AG04449 (cell line): ENCODE data around the gene DCN.

ENCODE experiments used
- CTCF ChIA-PET: fragments of 350-600 bp; formaldehyde crosslinking; extraction: SDS; loops from one replicate; lab custom pipeline; 2021; ENCODE audit warnings: antibody characterized with exemption; lab: Yijun Ruan, JAX
- POLR2A ChIA-PET: fragments of 400-600, 350-600 bp; formaldehyde crosslinking; extraction: SDS; loops from one replicate; lab custom pipeline; 2020; ENCODE audit warnings: antibody characterized with exemption, inconsistent platforms; lab: Yijun Ruan, JAX
- DNase-seq: peaks from one replicate; pipeline ENCODE4 v3.0.0-alpha.2; 2010; ENCODE audit warnings: low read depth, low spot score
- H3K4me3 ChIP-seq: 2 replicates; pipeline ENCODE4 v1.5.1; 2011; ENCODE audit warnings: low read depth, mild to moderate bottlenecking, control low read depth, low read length
- TF ChIP-seq, protein P1 (sequence below): IDR thresholded peaks from one replicate; pipeline ENCODE4 v1.5.1; 2011; ENCODE audit warnings: mild to moderate bottlenecking, moderate library complexity, low read length, control low read depth, inconsistent platforms; ENCODE audit not compliant: insufficient read depth; ENCODE audit errors: missing control alignments

The DCN gene

DNA sequence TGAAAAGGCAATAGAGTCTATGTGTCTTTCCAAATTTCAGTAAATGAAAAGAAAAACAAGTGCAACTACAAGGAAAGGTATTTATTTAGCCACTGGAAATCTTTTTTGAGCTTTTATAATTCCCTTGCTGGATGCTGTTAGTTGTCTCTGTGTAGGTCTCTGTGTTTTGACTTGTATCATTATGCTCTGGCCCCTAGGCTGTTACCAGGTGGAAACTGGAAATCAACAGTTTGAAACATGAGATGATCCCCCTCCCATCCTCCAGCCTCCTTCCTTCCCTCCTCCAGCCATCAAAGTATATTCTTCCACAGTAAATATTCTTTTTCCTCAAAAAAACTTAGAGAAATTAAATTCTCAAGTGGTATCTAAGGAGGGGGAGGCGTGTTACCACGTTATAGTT lies 934 bp upstream of the DCN start:
- no peak for DNase-seq
- ChIA-PET POLR2A (no interaction called here), CTCF (interaction anchor here (0.7 kb wide), 1 partner anchor 205 kb away, joined by 3 read pairs; no protein-coding TSS in a partner anchor)
- TF ChIP-seq, protein P1, sequence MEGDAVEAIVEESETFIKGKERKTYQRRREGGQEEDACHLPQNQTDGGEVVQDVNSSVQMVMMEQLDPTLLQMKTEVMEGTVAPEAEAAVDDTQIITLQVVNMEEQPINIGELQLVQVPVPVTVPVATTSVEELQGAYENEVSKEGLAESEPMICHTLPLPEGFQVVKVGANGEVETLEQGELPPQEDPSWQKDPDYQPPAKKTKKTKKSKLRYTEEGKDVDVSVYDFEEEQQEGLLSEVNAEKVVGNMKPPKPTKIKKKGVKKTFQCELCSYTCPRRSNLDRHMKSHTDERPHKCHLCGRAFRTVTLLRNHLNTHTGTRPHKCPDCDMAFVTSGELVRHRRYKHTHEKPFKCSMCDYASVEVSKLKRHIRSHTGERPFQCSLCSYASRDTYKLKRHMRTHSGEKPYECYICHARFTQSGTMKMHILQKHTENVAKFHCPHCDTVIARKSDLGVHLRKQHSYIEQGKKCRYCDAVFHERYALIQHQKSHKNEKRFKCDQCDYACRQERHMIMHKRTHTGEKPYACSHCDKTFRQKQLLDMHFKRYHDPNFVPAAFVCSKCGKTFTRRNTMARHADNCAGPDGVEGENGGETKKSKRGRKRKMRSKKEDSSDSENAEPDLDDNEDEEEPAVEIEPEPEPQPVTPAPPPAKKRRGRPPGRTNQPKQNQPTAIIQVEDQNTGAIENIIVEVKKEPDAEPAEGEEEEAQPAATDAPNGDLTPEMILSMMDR = no peak
- no peak overlapping the region for H3K4me3 ChIP-seq

DNA sequence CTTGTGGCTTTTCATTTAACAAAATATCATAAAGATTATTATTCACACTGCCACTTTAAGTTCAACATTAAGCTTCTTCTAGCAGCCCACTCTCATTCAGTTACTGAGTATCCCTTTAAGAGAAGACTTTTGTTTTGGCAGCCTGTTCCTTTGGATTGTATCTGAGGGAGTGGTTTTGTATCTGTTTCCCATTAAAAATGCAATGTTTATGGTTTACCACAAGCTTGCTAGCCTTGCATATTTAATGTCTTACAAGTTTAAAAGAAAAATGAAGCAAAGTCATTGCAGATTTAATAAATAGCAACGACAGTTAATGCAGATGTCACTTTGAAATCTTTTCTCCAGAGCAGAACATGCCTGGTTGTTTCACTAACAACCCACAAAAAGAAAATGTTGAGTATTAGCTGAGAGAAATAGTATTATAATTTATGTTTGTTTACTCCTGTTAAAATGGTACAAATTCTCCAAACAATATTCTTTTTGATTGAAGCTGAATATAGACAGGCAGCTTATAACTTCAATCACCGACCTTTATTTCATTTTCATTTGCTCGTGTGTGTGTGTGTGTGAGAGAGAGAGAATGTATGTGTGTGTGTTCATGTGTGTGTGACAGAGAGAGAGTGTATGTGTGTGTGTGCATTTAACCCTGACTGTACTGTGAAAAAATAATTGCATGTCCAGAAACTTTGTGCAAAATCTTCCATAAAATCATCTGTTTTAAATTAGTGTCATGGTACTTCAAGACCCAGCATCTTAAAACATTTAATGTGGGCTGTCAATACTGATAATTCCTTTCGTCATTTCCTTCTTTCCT lies 1.8 kb downstream of the DCN start:
- peak; percentile 66 for DNase-seq
- H3K4me3 ChIP-seq = peak overlapping the region; percentile 62
- CTCF ChIA-PET = interaction anchor here (0.6 to 6.7 kb wide), 12 partner anchors 9 to 202 kb away, joined by 3 to 100 read pairs (median 4); partner anchors contain the start of gene LUM
- POLR2A ChIA-PET = interaction anchor here (0.6 to 1.0 kb wide), 3 partner anchors 9 to 169 kb away, joined by 3 to 4 read pairs (median 3); no protein-coding TSS in a partner anchor
- TF ChIP-seq, protein P1 = no peak

DNA sequence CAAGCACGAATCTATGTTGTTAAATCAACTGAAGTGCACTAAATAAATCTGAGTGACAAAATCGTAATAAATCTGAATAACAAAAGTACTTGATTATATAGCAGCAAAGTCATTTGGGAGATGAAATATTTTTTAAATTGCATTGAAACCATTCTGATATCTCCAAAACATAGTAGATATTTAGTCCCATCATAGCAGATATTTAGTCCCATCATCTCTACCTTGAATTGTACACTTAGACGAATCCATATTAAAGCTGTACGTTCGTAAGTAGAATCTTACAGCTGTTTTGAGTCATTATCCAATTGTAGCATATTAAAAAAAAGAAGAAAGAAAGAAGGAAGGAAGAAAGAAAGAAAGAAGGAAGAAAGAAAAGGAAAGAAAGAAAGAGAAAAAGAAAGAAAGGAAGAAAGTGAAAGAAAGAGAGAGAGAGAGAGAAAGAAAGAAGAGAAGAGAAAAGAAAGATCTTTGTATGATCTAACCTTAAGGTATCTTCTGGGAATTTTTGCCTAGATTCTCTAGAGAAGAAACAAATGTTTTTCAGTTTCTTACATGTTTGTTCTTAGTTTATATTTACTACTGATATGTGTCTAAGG lies 2.6 kb downstream of the DCN start:
- TF ChIP-seq, protein P1 = no peak
- POLR2A ChIA-PET = interaction anchor here (0.6 to 1.0 kb wide), 3 partner anchors 9 to 169 kb away, joined by 3 to 4 read pairs (median 3); no protein-coding TSS in a partner anchor
- H3K4me3 ChIP-seq = peak overlapping the region; percentile 62
- no peak for DNase-seq
- CTCF ChIA-PET = interaction anchor here (1.0 to 6.7 kb wide), 12 partner anchors 10 to 202 kb away, joined by 3 to 100 read pairs (median 8); partner anchors contain the start of gene LUM

DNA sequence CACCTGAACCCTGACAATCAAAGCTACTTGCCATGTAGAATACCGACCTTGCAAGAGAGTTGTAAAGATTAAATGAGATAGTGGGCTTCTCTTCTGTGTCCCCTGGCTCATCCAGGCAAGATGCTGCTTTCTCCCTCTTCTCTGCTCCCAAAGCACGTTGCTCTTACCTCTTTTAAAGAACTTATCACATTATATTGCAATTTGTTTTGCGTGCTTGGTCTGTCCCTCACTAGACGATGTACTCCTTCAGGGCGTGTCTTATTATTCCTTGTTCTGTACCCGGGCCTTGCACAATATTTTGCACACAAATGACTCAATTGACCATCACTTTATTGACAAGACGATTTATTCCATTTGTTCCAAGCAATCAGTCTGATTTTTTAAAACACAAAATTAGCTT lies 3.3 kb downstream of the DCN start:
- H3K4me3 ChIP-seq = peak overlapping the region; percentile 62
- ChIA-PET POLR2A (interaction anchor here (0.9 kb wide), 1 partner anchor 54 kb away, joined by 3 read pairs; no protein-coding TSS in a partner anchor), CTCF (interaction anchor here (0.8 to 6.7 kb wide), 19 partner anchors 10 to 235 kb away, joined by 3 to 100 read pairs (median 4); partner anchors contain the start of gene LUM)
- DNase-seq = no peak
- TF ChIP-seq, protein P1 = no peak

DNA sequence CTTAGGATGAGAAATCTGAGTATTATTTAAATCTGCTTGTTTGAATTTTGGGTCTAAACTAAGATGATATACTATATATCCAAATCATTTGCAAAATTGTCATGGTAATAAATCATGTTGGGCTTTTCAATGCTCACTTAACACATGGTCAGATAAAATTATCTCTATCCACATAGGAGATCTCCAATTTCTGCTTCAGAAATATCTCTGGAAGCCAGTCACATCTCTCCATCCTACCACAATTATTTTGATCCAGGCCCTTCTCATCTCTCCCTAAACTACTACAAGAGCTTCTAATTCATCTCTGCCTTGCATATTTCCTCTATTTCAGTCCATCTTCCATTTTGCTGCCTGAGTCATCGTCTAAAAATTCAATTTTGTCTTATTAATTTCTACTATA lies 3.8 kb downstream of the DCN start:
- H3K4me3 ChIP-seq = peak overlapping the region; percentile 62
- DNase-seq = no peak
- POLR2A ChIA-PET = interaction anchor here (0.9 kb wide), 1 partner anchor 53 kb away, joined by 3 read pairs; no protein-coding TSS in a partner anchor
- TF ChIP-seq, protein P1 = no peak
- CTCF ChIA-PET = interaction anchor here (0.8 to 6.7 kb wide), 21 partner anchors 9 to 234 kb away, joined by 3 to 100 read pairs (median 4); partner anchors contain the start of gene LUM
